GM21529 (cell line): Measurements from ENCODE around the gene ADD1.
"Not testable (repeated sequence)": the region's sequence is repeated elsewhere in the genome, so short reads cannot be mapped to it uniquely, and the experiment has no call there.

Experiments
- ATAC-seq: cut with Tn5 transposase; IDR thresholded peaks from one replicate; pipeline ENCODE4 v1.9.1; 2021; ENCODE audit not compliant: unreplicated experiment

The ADD1 gene

GRCh38 chr4:2942532-2943363 lies 99.1 kb downstream of the ADD1 start:
- no peak for ATAC-seq

- no peak for ATAC-seq
Measured at GRCh38 chr4:2943364-2944090, 99.9 kb downstream of the ADD1 start.

GRCh38 chr4:2944091-2944482 lies 100.4 kb downstream of the ADD1 start:
- ATAC-seq: no peak

GRCh38 chr4:2944586-2945526 lies 101.2 kb downstream of the ADD1 start:
- no peak for ATAC-seq

- ATAC-seq: not testable (repeated sequence)
Measured at GRCh38 chr4:2945619-2946604, 102.3 kb downstream of the ADD1 start.

- no peak for ATAC-seq
Measured at GRCh38 chr4:2946812-2947600, 103.4 kb downstream of the ADD1 start.

GRCh38 chr4:2947926-2948325 lies 104.3 kb downstream of the ADD1 start:
- no peak for ATAC-seq

- no peak for ATAC-seq
Measured at GRCh38 chr4:2948895-2949781, 105.5 kb downstream of the ADD1 start.

- ATAC-seq: no peak
Measured at GRCh38 chr4:2949782-2950125, 106.1 kb downstream of the ADD1 start.

- ATAC-seq: no peak
Measured at GRCh38 chr4:2950221-2950989, 106.8 kb downstream of the ADD1 start.

GRCh38 chr4:2953496-2953895 lies 109.9 kb downstream of the ADD1 start:
- ATAC-seq: no peak

- ATAC-seq: peak; percentile 64
Measured at GRCh38 chr4:2954358-2955185, 110.9 kb downstream of the ADD1 start.

GRCh38 chr4:2955186-2956044 lies 111.8 kb downstream of the ADD1 start:
- ATAC-seq: not testable (repeated sequence)

GRCh38 chr4:2958446-2958845 lies 114.8 kb downstream of the ADD1 start:
- ATAC-seq: no peak

GRCh38 chr4:2960450-2960849 lies 116.8 kb downstream of the ADD1 start:
- not testable (repeated sequence) for ATAC-seq

- no peak for ATAC-seq
Measured at GRCh38 chr4:2961421-2961810, 117.8 kb downstream of the ADD1 start.
